A549 treated with AZD9567 at 1 μM for 4 hours (cell line): ENCODE measurements around the gene MRPL18. TPM values are rescaled to one million over a fixed set of nuclear protein-coding genes. Genes with fewer than 3 reads are reported as not detected.

Source experiments
- total RNA-seq: library from RNA; stranded (reverse); fragments of 200-300 nt; extraction: Qiagen RNA extraction; gene quantifications from 5 replicates; pipeline ENCODE4 v1.2.3, GENCODE V29; 2022; ENCODE audit not compliant: insufficient read depth

Gene MRPL18
- 69.6 to 93.8 TPM (median 82.6 TPM) in 5 replicates for total RNA-seq

GRCh38 chr6:159790149-159790955 lies at the start of gene MRPL18:
Gene MRPL18, plus strand, starts transcription at chr6:159790467. Its CDS starts 121 bp downstream, at chr6:159790588.

GRCh38 chr6:159761873-159762680 lies 28.2 kb upstream of the MRPL18 start, which contains the start of gene ACAT2:
Gene ACAT2, plus strand, starts transcription at chr6:159762045. Its CDS starts 43 bp downstream, at chr6:159762088.

GRCh38 chr6:159789377-159790148 lies 704 bp upstream of the MRPL18 start, which contains the start of gene TCP1:
Gene TCP1, minus strand, starts transcription at chr6:159789602. Its CDS starts 134 bp downstream, at chr6:159789468.

GRCh38 chr6:159800141-159800865 lies 10.0 kb downstream of the MRPL18 start, which contains the start of gene PNLDC1:
Gene PNLDC1, plus strand, starts transcription at chr6:159800276. Its CDS starts 32 bp downstream, at chr6:159800308.

Other genes with a start within 250 kb of the MRPL18 start
- gene SOD2, start 97.2 kb upstream of the MRPL18 start, total RNA-seq = 159 to 210 TPM (median 201 TPM) in 5 replicates
- gene WTAP, start 63.0 kb upstream of the MRPL18 start, total RNA-seq = 67.3 to 72.6 TPM (median 68.2 TPM) in 5 replicates
- 25.5 to 32.1 TPM (median 28.6 TPM) in 5 replicates for gene ACAT2, start 28.4 kb upstream of the MRPL18 start, total RNA-seq
- 217 to 239 TPM (median 230 TPM) in 5 replicates for gene TCP1, start 865 bp upstream of the MRPL18 start, total RNA-seq
- gene PNLDC1, start 9.8 kb downstream of the MRPL18 start, total RNA-seq = 0.05 to 0.08 TPM (median 0.06 TPM) in 3 of 5 replicates, not detected in the others
- not detected in 5 replicates for gene MAS1, start 100.5 kb downstream of the MRPL18 start, total RNA-seq
- gene IGF2R, start 178.6 kb downstream of the MRPL18 start, total RNA-seq = 27.3 to 29.9 TPM (median 29.2 TPM) in 5 replicates